Tongue (tissue), 2 donors: ENCODE data around the gene ACOT7. TPM values are rescaled to one million over a fixed set of nuclear protein-coding genes. Genes with fewer than 3 reads are reported as not detected.
"Not testable (repeated sequence)": the region's sequence is repeated elsewhere in the genome, so short reads cannot be mapped to it uniquely, and the experiment has no call there.

Experiments used
- DNase-seq: peaks from one replicate; pipeline ENCODE4 v3.0.0-alpha.2; 2015
- total RNA-seq: library from RNA; depleted of rRNA; stranded (reverse); fragments of >200 nt; gene quantifications from one replicate; pipeline ENCODE4 v1.2.3, GENCODE V29; 2014

ACOT7 gene
- total RNA-seq, 1 donor from 2014 or later, result 10.6 TPM

DNA sequence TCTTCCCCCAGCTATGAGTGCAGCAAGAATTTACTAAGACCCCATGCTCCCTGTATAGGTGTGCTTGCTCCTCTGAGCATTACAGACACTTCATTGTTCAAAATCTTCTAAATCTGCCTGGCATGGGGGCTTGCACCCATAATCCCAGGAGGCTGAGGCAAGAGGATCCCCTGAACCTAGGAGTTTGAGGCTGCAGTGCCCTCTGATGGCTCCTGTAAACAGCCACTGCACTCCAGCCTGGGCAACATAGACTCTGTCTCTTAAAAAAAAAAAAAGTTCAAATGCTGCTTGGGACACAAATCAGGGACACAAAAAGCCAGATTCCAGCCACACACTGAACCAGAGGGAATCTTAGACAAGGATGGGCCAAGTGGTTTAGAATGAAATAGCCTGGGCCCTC lies 3.4 kb upstream of the ACOT7 start:
- no peak for DNase-seq

DNA sequence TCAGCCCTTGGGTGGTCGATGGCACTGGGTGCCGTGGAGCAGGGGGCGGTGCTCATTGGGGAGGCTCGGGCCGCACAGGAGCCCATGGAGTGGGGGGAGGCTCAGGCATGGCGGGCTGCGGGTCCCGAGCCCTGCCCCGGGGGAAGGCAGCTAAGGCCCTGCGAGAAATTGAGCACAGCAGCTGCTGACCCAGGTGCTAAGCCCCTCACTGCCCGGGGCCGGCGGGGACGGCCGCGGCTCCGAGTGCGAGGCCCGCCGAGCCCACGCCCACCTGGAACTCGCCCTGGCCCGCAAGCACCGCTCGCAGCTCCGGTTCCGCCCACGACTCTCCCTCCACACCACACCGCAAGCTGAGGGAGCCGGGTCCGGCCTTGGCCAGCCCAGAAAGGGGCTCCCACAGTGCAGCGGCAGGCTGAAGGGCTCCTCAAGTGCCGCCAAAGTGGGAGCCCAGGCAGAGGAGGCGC lies 2.2 kb upstream of the ACOT7 start:
- not testable (repeated sequence) for DNase-seq

DNA sequence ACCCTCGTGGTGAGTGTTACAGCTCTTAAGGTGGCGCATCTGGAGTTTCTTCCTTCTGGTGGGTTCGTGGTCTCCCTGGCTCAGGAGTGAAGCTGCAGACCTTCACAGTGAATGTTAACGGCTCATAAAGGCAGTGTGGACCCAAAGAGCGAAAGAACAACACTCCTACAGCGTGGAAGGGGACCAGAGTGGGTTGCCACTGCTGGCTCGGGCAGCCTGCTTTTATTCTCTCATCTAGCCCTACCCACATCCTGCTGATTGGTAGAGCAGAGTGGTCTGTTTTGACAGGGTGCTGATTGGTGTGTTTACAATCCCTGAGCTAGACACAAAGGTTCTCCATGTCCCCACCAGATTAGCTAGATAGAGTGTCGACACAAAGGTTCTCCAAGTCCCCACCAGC lies 1.6 kb upstream of the ACOT7 start:
- not testable (repeated sequence) for DNase-seq

DNA sequence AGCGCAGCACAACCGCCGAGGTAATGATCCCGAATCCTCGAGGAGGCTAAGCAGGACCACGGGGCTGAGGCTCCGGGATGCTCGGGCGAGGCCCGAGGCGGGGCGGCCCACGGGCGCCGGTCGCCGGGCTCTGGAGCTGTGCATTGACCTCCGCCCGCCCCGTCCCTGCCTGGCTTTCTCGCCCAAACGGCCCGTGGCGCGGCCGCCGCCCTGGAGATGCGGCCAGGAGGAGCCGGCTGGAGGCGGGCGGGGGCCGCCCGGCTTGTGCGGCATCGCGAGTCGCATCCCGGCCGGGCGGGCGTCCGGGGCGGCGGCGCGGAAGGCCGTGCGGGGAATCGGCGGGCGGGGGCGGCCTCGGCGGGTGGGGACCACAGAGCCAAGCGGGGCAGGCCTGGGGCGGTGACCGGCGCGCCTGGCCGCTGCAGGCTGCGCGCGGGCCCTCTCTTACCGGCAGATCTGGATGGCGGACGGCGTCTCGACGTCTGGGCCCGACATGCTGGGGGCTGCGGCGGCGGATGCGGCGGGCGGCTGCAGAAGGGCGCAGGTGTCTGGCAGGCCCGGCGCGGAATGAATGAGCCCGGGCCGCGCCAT lies 663 bp downstream of the ACOT7 start:
- no peak for DNase-seq

DNA sequence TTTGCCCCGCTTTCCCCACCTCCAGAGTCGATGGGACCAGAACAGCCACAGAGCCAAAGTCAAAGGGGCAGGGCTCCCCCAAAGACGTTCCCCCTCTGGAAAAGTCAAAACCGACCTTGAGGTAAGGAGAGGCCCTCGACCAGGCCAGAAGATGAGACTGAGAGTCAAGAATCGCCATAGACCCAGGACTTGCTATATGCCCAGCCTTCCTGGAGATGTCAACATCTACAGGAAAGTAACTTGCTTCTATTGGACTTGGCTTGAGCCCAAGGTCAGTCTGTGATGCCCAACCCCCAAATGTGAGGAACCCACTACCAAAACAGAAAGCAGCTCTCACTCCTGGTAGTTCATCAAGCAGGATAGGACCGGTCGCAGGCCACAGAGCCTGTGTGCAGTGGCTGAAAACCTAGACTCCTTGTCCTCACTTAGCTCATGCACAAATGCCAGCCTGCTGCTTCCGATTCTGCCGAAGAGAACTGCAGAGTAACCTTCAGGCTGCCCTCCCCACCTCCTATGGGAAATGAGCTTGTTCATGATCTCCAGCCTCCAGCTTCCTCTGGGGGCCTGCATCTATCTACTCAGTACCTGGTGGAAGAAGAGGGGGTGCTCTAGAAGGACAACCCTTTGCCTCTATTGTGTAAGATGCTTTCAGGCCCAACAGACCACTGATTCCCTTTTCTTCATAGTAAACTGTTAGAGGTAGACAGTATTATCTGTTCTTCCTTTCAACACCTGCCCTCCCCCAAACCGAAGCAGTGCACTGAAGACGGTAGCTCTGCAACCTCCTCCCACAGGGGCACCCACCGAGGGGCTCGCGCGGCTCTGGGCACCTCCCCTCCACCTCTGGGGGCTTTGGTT lies 1.4 kb downstream of the ACOT7 start:
- peak; percentile 24 for DNase-seq

DNA sequence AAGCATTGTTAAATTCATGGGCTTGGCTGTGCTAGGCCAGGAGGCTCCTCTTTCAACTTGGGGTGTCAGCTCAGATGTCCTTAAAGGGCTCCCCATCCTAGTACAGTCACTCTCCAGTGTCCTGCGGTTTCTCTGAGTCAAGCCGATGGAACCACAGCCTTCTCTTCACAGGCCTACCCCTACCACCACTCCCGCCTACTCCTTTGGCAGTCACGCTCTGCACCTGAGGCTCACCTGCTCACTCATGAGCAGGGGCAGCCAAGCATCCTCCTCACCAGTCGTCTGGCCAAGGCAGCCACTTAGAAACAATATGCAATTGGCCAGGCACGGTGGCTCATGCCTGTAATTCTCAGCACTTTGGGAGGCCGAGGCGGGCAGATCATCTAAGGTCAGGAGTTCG lies 3.6 kb downstream of the ACOT7 start:
- no peak for DNase-seq

DNA sequence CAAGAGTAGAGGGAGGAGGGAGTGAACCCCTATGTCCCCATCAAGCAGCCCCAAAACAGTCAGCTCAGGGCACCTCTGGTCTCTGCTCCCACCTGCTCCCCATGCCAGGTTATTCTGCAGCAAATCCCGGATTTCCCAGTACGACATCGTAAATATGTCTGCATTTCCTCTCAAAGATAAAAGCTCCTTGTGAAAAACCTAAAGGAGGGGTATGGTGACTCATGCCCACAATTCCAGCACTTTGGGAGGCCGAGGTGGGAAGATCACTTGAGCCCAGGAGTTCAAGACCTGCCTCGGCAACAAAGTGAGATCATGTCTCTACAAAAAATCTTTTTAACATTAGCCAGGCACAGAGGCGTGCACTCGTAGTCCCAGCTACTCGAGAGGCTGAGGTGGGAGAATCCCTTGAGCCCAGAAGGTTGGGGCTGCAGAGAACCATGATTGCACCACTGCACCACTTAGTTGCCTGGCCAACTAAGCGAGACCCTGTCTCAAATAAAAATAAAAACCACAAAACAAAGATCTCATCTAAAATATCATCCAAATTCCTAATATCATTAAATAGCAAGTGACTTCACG lies 7.1 kb downstream of the ACOT7 start:
- no peak for DNase-seq

DNA sequence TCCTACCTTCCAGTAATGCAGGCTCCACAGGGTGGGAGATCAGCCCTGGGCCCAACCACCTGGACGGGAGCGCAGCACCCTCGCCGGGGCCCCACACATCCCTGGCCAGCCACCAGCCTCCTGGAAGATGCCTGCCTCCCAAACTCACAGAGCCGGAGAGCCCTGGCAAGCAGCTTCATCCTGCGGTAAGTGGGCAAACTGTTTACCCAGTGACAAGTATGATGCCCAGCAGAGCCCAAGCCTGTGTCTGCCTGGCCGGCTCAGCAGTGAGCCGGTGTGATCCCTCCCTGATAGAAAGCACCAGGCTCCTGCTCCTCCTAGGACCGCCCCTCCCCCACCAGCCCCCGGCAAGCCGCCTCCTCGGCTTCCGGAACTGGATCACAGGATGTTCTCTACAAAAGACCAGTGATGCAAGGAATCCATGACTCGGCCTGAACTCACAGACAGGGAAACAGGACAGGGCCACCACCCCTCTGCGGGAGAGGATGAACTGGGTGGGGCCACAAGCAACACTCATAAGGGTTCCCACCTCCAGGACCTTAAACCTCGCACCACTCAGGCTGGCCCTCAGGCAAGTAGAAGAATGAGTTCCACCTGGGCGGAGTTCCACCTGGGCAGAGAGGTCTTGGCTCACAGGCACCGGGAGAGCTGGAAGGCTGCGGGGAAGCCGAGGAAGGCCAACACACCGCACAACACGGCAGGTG lies 7.9 kb downstream of the ACOT7 start:
- peak; percentile 71 for DNase-seq

DNA sequence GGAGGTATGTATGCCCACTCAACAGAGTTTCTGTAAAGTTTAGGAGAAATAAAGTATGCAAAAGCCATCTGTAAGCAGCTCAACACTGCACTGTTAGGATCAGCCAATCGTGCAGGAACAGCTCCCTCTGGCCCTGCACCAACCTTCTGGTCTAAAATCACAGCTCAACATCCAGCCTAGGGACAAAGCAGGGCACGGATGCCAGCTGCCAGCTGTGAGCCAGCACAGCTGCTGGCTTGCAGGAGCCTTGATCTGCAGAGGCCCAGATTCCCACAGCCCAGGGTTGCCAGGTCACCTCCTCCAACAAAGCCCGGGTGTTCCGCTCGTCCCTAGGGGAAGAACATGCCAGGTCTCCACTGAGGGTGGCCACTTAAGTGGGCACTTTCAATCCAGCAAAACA lies 8.6 kb downstream of the ACOT7 start:
- DNase-seq, result peak; percentile 94

DNA sequence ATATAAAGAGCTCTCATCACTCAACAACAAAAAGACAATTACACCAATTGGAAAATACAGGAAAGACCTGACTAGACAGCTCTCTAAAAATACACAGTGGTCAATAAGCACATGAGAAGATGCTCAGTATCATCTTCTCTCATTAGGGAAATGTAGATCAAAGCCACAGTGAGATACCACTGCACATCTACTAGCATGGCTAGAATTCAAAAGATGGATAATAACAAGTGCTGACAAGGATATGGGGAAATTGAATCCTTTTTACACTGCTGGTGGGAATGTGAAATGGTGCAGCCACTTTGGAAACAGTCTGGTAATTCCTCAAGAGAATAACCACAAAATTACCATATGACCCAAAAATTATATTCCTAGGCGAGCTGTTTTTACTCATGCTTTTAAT lies 9.4 kb downstream of the ACOT7 start:
- no peak for DNase-seq

DNA sequence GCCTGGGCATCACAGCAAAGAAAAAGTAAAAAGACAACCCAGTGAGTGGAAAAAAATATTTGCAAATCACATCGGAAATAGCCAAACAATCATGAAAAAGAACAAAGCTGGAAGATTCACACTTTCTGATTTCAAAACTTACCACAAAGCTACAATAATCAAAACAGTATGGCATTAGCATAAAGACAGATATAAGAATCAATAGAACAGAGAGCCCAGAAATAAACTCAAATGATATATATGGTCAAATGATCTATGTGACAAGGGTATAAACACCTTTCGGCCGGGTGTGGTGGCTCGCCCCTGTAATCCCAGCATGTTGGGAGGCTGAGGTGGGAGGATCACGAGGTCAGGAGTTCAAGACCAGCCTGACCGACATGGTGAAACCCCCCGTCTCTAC lies 13.5 kb downstream of the ACOT7 start:
- no peak for DNase-seq

DNA sequence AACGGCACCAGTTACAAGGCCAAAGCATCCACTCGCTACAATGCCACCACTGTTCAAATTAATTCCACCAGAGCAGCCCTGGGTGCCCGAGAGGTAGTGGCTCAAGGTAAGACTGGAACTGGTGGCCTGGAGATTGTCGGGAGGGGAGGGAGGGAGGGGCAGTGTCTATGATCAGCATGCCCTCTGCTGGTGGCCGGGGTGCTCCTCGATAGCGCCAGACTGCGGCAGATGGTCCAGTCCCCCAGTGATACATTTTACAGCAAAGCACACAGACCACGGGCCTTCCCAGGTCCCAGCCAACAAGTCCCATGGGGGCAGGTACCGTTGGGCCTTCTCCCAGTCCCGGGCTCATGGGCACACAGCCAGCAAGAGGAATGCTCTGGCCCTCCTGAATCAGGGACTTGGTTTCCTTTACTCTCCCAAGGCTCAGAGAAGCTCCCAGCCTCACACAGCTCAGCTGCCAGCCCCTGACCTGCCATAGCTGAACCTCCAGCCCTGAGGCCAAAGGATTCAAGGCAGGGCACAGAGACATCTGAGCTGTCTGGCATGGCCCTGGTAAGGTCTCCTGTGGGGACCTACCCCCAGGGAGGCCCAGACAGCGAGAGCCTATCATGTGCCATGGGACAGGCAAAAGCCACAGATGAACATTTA lies 15.3 kb downstream of the ACOT7 start:
- DNase-seq, result no peak

DNA sequence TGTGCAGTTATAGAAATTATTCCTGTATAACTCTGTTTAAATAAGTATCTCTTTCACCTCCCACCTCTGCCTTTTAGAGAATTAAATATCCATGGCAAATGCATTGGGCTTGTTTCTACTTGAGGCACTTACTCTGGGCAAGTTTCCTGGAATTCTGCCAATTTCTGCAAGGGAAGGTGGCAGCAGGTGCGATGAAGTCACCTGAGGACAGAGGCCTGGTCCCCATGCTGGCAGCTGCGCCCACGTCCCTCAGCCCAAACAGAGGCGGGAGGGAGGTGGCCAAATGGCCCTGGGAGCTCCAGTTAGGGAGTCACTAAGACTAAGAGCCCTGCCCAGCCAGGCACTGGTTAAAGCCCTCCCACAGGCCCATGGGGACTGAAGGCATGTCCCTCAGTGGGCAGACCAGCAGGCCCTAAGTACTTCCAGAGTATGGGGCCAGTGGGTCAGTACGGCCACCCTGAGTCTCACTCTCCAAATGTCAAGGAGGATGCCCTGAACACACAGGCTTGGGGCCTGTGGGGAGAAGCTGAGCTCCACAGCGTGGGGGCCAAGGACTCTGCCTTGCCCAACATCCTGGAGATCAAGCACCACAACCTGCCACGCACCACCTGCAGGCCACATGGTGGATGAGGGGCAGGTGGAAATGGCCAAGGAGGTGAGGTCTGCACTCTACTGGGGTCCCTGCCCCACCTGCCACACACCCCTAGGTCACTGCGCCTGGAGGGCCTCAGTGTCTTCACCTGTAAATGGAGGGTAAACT lies 19.4 kb downstream of the ACOT7 start:
- DNase-seq, result peak; percentile 67

DNA sequence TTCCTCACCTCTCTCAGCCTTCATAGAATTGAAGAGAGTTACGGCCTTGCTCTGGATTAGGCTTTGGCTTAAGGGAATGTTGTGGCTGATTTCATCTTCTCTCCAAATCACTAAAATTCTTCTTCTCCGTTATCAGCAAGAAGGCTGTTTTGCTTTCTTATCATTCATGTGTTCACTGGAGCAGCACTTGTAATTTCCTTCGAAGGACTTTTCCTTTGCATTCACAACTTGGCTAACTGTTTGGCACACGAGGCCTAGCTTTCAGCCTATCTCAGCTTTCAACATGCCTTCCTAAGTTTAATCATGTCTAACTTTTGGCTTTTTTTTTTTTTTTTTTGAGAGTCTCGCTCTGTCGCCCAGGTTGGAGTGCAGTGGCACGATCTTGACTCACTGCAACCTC lies 21.3 kb downstream of the ACOT7 start:
- not testable (repeated sequence) for DNase-seq

DNA sequence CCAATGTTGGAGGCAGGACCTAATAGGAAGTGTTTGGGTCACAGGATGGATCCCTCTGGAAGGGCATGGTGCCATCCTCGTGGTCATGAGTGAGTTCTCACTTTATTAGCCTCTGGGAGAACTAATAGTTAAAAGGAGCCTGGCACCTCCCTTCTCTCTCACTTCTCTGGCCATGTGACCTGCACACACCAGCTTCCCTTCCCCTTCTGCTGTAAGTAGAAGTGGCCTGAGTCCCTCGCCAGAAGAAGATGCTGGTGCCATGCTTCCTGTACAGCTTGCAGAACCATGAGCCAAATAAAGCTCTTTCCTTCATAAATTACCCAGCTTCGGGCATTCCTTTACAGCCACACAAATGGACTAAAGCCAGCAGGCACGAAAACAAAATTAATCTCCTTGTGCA lies 23.6 kb downstream of the ACOT7 start:
- DNase-seq, result no peak

DNA sequence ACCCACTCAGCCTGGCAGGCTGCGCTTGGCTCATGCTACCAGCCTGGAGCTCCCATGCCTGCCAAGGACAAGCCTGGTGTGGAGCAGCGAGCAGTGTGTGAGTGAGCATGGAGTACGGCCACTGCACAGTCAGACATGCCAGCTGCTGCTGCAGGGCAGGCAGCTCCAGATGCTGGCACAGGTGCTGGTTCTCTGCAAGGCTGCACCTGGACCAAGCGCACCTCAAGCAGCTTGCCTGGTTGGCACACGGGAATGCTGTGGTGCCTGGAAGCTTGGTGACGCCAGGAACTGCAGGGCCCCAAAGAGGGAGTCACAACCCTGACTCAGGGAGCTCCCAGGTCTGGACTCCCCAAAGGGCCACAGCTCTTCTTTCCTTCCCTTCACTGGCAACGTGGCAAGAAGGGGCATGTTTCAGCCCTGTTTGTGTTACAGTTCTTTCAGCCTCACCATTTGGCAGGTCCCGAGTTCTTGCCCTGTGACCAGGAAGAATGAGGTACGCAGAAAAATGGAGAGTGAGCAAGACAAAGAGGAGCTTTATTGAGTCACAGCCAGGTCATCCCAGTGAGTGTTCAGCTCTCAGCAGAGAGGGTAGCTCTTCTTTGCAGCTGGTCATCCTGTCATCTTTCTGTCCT lies 26.1 kb downstream of the ACOT7 start:
- peak; percentile 36 for DNase-seq

DNA sequence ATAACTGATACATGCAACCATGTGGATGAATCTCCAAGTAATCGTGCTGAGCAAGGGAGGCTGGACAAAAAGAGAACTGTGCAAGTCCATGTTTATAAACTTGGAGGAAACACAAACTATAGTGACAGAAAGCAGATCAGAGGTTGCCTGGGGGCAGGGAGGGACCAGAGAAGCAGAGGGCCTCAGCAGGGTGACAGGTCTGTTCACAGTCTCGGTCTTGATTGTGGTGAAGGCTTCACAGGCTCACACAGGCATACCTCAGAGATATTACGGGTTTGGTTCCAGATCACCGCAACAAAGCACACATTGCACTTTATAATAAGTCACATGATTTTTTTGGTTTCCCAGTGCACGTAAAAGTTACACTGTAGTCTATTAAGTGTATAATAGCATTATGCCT lies 28.5 kb downstream of the ACOT7 start:
- DNase-seq, result no peak

DNA sequence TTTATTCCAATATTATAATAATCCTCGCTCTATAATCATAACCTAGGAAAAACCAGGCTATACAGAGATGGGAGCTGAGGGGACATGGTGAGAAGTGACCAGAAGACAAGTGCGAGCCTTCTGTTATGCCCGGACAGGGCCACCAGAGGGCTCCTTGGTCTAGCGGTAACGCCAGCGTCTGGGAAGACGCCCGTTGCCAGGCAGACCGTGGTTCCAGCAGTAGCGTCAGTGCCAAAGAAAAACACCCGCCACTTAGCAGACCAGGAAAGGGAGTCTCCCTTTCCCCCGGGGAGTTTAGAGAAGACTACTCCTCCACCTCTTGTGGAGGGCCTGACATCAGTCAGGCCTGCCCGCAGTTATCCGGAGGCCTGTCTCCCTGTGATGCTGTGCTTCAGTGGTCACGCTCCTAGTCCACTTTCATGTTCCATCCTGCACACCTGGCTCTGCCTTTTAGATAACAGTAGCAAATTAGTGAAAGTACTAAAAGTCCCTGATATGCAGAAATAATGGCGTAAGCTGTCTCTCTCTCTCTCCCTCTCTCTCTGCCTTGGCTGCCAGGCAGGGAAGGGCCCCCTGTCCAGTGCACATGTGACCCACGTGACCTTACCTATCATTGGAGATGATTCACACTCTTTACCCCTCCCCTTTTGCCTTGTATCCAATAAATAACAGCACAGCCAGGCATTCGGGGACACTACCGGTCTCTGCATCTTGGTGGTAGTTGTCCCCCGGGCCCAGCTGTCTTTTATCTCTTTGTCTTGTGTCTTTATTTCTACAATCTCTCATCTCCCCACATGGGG lies 30.3 kb downstream of the ACOT7 start:
- peak; percentile 68 for DNase-seq

DNA sequence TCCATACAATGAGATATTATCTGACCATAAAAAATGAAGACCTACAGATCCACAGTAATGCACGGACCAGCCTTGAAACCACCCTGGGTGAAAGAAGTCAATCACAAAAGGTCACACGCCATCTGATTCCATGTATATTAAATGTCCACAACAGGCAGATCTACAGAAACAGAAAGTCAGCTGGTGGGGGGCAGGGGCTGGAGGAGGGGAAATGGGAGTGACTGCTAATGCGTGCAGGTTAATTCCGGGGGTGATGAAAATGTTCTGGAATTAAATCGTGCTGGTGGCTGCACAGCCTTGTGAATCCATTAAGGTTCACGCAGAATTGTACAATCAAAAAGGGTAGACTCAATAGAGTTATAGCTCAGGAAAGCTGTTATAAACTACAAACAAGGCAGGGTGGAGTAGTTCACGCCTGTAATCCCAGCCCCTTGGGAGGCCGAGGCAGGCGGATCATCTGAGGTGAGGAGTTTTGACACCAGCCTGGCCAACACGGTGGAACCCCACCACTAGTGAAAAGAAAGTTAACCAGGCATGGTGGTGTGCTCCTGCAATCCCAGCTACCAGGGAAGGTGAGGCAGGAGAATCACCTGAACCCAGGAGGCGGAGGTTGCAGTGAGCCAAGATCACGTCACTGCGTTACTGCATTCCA lies 32.3 kb downstream of the ACOT7 start:
- no peak for DNase-seq
